Naive thymus-derived CD8-positive, alpha-beta T cell (primary cell): Measurements from ENCODE around the gene PTCD1. TPM values are rescaled to one million over a fixed set of nuclear protein-coding genes. Genes with fewer than 3 reads are reported as not detected.
"Not testable (repeated sequence)": the region's sequence is repeated elsewhere in the genome, so short reads cannot be mapped to it uniquely, and the experiment has no call there.

Experiments
- ATAC-seq, 2 donors: fragments of 150-1000 bp; cut with Tn5 transposase in 1 of 2; sonication (Bioruptor Pico), chemical (Tn5 transposase) in 1 of 2; 1 replicate in 1 of 2; 2 replicates in 1 of 2; pipeline ENCODE4 v1.10.0; 2021; ENCODE audit warnings: mild to moderate bottlenecking in 2 of 2, moderate library complexity in 2 of 2
- POLR2A ChIA-PET: fragments of 350-600 bp; sonication (Branson Sonifier 250); formaldehyde crosslinking; loops from one replicate; lab custom pipeline; 2021; ENCODE audit warnings: antibody characterized with exemption; lab: Charles Lee
- DNase-seq, 10 donors: peaks; one replicate each; pipeline versions ENCODE4 v3.0.0 to v3.0.0-alpha.2; 2020 to 2022
- H3K27ac Mint-ChIP-seq, 10 donors: one replicate each; pipeline ENCODE4 v1.8.0; 2020 to 2022; ENCODE audit warnings: mild to moderate bottlenecking in 10 of 10, mixed read lengths in 10 of 10, moderate library complexity in 4 of 10, inconsistent platforms in 1 of 10
- H3K27me3 Mint-ChIP-seq, 5 donors: one replicate each; pipeline ENCODE4 v1.8.0; 2021 to 2022; ENCODE audit warnings: mixed read lengths in 5 of 5
- H3K36me3 Mint-ChIP-seq, 3 donors: one replicate each; pipeline ENCODE4 v1.8.0; 2020 to 2022; ENCODE audit warnings: mixed read lengths in 3 of 3, mild to moderate bottlenecking in 2 of 3, inconsistent platforms in 1 of 3
- H3K4me1 Mint-ChIP-seq, 4 donors: one replicate each; pipeline ENCODE4 v1.8.0; 2021 to 2022; ENCODE audit warnings: mixed read lengths in 4 of 4
- H3K4me3 Mint-ChIP-seq, 10 donors: one replicate each; pipeline ENCODE4 v1.8.0; 2020 to 2022; ENCODE audit warnings: mild to moderate bottlenecking in 10 of 10, mixed read lengths in 10 of 10, moderate library complexity in 6 of 10, inconsistent platforms in 1 of 10
- H3K9me3 Mint-ChIP-seq, 9 donors: one replicate each; pipeline ENCODE4 v1.8.0; 2020 to 2022; ENCODE audit warnings: mixed read lengths in 9 of 9, mild to moderate bottlenecking in 3 of 9, inconsistent platforms in 1 of 9, moderate library complexity in 1 of 9
- polyA plus RNA-seq, 3 donors: library from polyadenylated mRNA; unstranded; fragments of 300-500 nt; fragmentation: Illumina TruSeq; gene quantifications; one replicate each; pipeline ENCODE4 v1.2.3, GENCODE V29; 2021
- total RNA-seq, 8 experiments: library from RNA in 2 of 8; stranded (reverse) in 2 of 8; gene quantifications; one replicate each; pipeline ENCODE4 v1.2.3 and lab custom pipeline; 2021 to 2026

PTCD1 gene
- total and polyA plus RNA-seq, 5 experiments from 2014 or later: 2.0 to 13.8 (median 3.9) TPM

GRCh38 chr7:99420986-99421385 lies 17.6 kb downstream of the PTCD1 start:
- no peak overlapping the region for H3K4me3 Mint-ChIP-seq
- POLR2A ChIA-PET: no interaction called here
- H3K9me3 Mint-ChIP-seq: no peaks in the 10 kb centered on the region
- H3K4me1 Mint-ChIP-seq: peaks cover 0 to 7% (median 2%) of the 10 kb centered on the region in 4 donors
- no peaks in the 10 kb centered on the region for H3K27me3 Mint-ChIP-seq
- H3K27ac Mint-ChIP-seq: peak overlapping the region in 2 of 10 donors; percentile 51 to 69
- H3K36me3 Mint-ChIP-seq: peaks cover 0 to 85% (median 8%) of the 10 kb centered on the region in 3 donors
- DNase-seq (no peak), ATAC-seq (peak in 1 of 2 donors; percentile 13)

DNA sequence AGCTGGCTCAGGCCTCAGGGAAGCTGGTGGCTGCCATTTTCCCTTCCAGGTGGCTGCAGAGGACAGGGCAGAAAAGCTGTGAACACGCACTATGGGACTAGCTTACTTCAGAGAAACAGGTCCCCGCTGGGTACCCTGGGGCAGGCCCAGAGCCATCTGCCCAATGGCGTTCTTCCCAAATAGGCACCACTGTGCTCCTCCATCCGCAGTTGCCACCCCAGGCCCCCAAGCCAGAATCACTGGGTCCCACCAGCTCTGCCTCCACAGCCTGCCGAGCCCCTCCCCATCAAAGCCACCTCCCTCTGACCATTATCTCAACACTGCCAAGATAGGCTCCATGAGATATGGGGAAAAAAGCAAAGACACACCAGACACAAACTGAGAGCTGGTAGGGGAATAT lies 18.4 kb downstream of the PTCD1 start:
- POLR2A ChIA-PET: no interaction called here
- ATAC-seq (no peak), DNase-seq (no peak)
- Mint-ChIP-seq H3K9me3 (no peaks in the 10 kb centered on the region), H3K27ac (peak overlapping the region in 2 of 10 donors; percentile 51 to 69), H3K27me3 (no peaks in the 10 kb centered on the region), H3K36me3 (peaks cover under 1 to 81% (median 8%) of the 10 kb centered on the region in 3 donors), H3K4me1 (peaks cover under 1 to 7% (median 3%) of the 10 kb centered on the region in 4 donors), H3K4me3 (no peak overlapping the region)

- POLR2A ChIA-PET: no interaction called here
- ATAC-seq (peak in 1 of 2 donors; percentile 30), DNase-seq (peak in 1 of 10 donors; percentile 60)
- no peak overlapping the region for H3K4me3 Mint-ChIP-seq
- no peaks in the 10 kb centered on the region for H3K9me3 Mint-ChIP-seq
- H3K27me3 Mint-ChIP-seq: no peaks in the 10 kb centered on the region
- peaks cover 5 to 81% (median 8%) of the 10 kb centered on the region in 3 donors for H3K36me3 Mint-ChIP-seq
- peak overlapping the region in 2 of 10 donors; percentile 25 to 33 for H3K27ac Mint-ChIP-seq
- peaks cover 1 to 9% (median 8%) of the 10 kb centered on the region in 4 donors for H3K4me1 Mint-ChIP-seq
Observed at GRCh38 chr7:99419323-99420021, 19.1 kb downstream of the PTCD1 start.

GRCh38 chr7:99418260-99418659 lies 20.3 kb downstream of the PTCD1 start:
- peaks cover 5 to 86% (median 8%) of the 10 kb centered on the region in 3 donors for H3K36me3 Mint-ChIP-seq
- DNase-seq (peak in 1 of 10 donors; percentile 10), ATAC-seq (no peak)
- no peak overlapping the region for H3K4me3 Mint-ChIP-seq
- POLR2A ChIA-PET: no interaction called here
- peaks cover 2 to 10% (median 8%) of the 10 kb centered on the region in 4 donors for H3K4me1 Mint-ChIP-seq
- H3K27ac Mint-ChIP-seq: peak overlapping the region in 1 of 10 donors; percentile 25
- H3K9me3 Mint-ChIP-seq: no peaks in the 10 kb centered on the region
- H3K27me3 Mint-ChIP-seq: no peaks in the 10 kb centered on the region

DNA sequence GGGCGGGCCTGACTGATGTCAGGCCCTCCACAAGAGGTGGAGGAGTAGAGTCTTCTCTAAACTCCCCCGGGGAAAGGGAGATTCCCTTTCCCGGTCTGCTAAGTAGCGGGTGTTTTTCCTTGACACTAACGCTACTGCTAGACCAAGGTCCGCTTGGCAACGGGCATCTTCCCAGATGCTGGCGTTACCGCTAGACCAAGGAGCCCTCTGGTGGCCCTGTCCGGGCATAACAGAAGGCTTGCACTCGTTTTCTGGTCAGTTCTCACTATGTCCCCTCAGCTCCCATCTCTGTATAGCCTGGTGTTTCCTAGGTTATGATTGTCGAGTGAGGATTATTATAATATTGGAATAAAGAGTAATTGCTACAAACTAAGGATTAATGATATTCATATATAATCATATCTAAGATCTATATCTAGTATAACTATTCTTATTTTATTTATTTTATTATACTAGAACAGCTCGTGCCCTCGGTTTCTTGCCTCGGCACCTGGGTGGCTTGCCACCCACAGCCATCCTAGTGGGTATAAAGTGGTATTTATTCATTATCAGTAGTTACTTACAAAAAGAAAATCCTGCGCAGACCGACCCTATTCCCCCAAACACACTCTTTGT lies 23.0 kb downstream of the PTCD1 start:
- peaks cover 5 to 90% (median 17%) of the 10 kb centered on the region in 3 donors for H3K36me3 Mint-ChIP-seq
- not testable (repeated sequence) for ATAC-seq
- POLR2A ChIA-PET: interaction anchor here (0.6 kb wide), 2 partner anchors 18 to 640 kb away, joined by 3 to 4 read pairs; no protein-coding TSS in a partner anchor

DNA sequence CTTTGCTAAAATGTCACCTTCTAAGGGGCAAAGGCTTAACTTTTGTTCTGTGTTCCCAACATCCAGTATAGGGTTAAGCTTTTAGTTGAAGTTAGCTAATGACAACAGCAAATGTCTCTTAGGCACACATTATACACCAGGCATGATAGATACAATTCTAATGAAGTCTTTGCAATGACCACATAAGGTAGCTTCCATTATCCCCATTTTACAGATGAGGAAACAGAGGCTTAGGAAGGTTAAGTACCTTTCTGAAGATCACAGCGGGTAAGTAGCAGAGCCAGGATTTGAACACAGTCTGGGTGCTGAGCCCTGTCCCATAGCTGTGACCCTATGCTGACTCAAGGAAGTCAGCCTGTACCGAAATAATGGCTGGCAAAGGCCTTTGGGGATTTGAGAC lies 28.0 kb downstream of the PTCD1 start:
- Mint-ChIP-seq H3K9me3 (no peaks in the 10 kb centered on the region), H3K27ac (peak overlapping the region; percentile 93 to 99 (median 98)), H3K4me3 (peak overlapping the region; percentile 91 to 100 (median 96)), H3K27me3 (no peaks in the 10 kb centered on the region), H3K4me1 (peaks cover 30 to 61% (median 48%) of the 10 kb centered on the region in 4 donors), H3K36me3 (peaks cover 5 to 46% (median 9%) of the 10 kb centered on the region in 3 donors)
- ATAC-seq (no peak), DNase-seq (no peak)
- POLR2A ChIA-PET: interaction anchor here (0.6 to 6.2 kb wide), 4 partner anchors 34 to 169 kb away, joined by 3 to 102 read pairs (median 4); partner anchors contain the start of genes ARPC1B and ZNF394

More for the DNA sequence above, 23.0 kb downstream of the PTCD1 start:
- H3K4me1 Mint-ChIP-seq: peaks cover 7 to 24% (median 12%) of the 10 kb centered on the region in 4 donors
- not testable (repeated sequence) for H3K9me3 Mint-ChIP-seq, H3K27me3 Mint-ChIP-seq, H3K4me3 Mint-ChIP-seq
- DNase-seq: peak in 2 of 10 donors; percentile 24 to 60
- H3K27ac Mint-ChIP-seq: peak overlapping the region in 1 of 10 donors; percentile 46

DNA sequence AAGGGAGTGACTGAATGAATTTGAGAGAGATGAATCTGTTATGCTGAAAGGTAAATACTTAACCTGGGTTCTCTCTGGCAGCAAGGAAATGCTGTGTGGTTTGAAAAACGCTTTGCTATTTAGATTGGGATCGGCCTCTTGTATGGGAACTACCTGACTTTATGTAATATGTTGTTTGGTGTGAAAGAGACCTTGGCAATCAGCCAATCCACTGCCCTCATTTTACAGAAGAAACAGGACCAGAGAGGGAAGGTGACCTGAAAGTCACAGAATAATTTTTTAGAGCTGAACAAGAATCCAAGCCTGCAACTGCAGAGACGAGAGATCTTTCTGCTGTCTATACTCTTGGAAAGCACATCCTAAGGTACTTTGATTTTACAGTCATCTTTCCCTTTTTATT lies 28.8 kb downstream of the PTCD1 start:
- Mint-ChIP-seq H3K27me3 (no peaks in the 10 kb centered on the region), H3K36me3 (peaks cover under 1 to 41% (median 9%) of the 10 kb centered on the region in 3 donors), H3K4me3 (peak overlapping the region; percentile 91 to 100 (median 96)), H3K27ac (peak overlapping the region; percentile 70 to 99 (median 98)), H3K9me3 (no peaks in the 10 kb centered on the region), H3K4me1 (peaks cover 26 to 65% (median 49%) of the 10 kb centered on the region in 4 donors)
- DNase-seq (peak in 1 of 10 donors; percentile 24), ATAC-seq (no peak)
- POLR2A ChIA-PET: interaction anchor here (1.0 to 6.2 kb wide), 11 partner anchors 15 to 214 kb away, joined by 4 to 102 read pairs (median 14); partner anchors contain the start of genes ARPC1A, ARPC1B, CPSF4 and PTCD1

- H3K36me3 Mint-ChIP-seq: peaks cover 0 to 38% (median 9%) of the 10 kb centered on the region in 3 donors
- peaks cover 27 to 68% (median 51%) of the 10 kb centered on the region in 4 donors for H3K4me1 Mint-ChIP-seq
- DNase-seq (no peak), ATAC-seq (peak; percentile 18 to 24)
- peak overlapping the region; percentile 91 to 100 (median 96) for H3K4me3 Mint-ChIP-seq
- no peaks in the 10 kb centered on the region for H3K9me3 Mint-ChIP-seq
- H3K27ac Mint-ChIP-seq: peak overlapping the region; percentile 94 to 99 (median 98)
- no peaks in the 10 kb centered on the region for H3K27me3 Mint-ChIP-seq
- POLR2A ChIA-PET: interaction anchor here (0.6 to 6.2 kb wide), 28 partner anchors 10 to 1020 kb away, joined by 3 to 102 read pairs (median 6); partner anchors contain the start of genes AP4M1, ARPC1A, ARPC1B and ATP5MF
Observed at GRCh38 chr7:99409192-99409572, 29.4 kb downstream of the PTCD1 start.

- Mint-ChIP-seq H3K4me1 (peaks cover 33 to 74% (median 55%) of the 10 kb centered on the region in 4 donors), H3K36me3 (peaks cover 0 to 42% (median 9%) of the 10 kb centered on the region in 3 donors), H3K27me3 (no peaks in the 10 kb centered on the region), H3K9me3 (no peaks in the 10 kb centered on the region), H3K27ac (peak within 1 kb of the TSS; percentile 94 to 99 (median 98)), H3K4me3 (peak within 1 kb of the TSS; percentile 91 to 100 (median 96))
- ATAC-seq (peak; percentile 82 to 84), DNase-seq (peak; percentile 79 to 100 (median 96))
- POLR2A ChIA-PET: interaction anchor here (0.6 to 6.2 kb wide), 30 partner anchors 9 to 1021 kb away, joined by 3 to 102 read pairs (median 6); partner anchors contain the start of genes AP4M1, ARPC1A, ARPC1B and ATP5MF
Observed at GRCh38 chr7:99408379-99409191, 30.0 kb downstream of the PTCD1 start, which contains the start of the genes BUD31 and PDAP1. Gene BUD31 (plus strand): TSS chr7:99408969. CDS start chr7:99411093, 2,124 bp downstream. Gene PDAP1 (minus strand): TSS chr7:99408597. CDS start chr7:99408548, 49 bp downstream.

DNA sequence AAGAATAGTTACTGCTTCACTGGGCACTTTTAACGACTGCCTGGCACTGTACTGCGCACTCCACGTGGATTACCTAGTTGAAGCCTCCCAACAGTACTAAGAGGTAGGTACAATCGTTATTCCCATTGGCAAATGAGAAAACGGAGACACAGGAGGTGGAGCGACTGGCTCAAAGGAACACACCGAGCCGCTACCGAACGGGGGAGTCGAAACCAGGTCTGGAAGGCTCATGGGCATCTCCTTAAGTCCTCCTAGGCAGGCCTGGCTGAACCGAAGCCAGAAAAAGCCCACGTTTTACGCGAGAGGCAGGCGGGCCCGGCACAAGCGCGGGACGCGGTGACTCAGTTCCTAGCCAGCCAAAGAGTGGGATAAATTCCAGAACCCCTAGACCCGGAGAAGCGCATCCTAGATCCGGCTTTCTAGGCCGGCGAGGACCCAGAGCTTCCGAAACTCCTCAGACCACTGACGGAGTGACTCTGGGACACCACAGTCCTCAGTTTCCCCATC lies 30.7 kb downstream of the PTCD1 start:
- Mint-ChIP-seq H3K36me3 (peaks cover 4 to 43% (median 8%) of the 10 kb centered on the region in 3 donors), H3K4me3 (peak overlapping the region; percentile 91 to 100 (median 96)), H3K4me1 (peaks cover 40 to 74% (median 58%) of the 10 kb centered on the region in 4 donors), H3K27me3 (no peaks in the 10 kb centered on the region), H3K9me3 (no peaks in the 10 kb centered on the region), H3K27ac (peak overlapping the region; percentile 82 to 99 (median 98))
- POLR2A ChIA-PET: interaction anchor here (0.8 to 6.2 kb wide), 19 partner anchors 9 to 1022 kb away, joined by 3 to 102 read pairs (median 9); partner anchors contain the start of genes ARPC1B, CPSF4, MEPCE and PTCD1
- DNase-seq: peak in 6 of 10 donors; percentile 23 to 38 (median 30)
- peak; percentile 9 to 23 for ATAC-seq

- no peak for DNase-seq
- H3K27me3 Mint-ChIP-seq: no peaks in the 10 kb centered on the region
- peak overlapping the region; percentile 41 to 98 (median 94) for H3K4me3 Mint-ChIP-seq
- peak overlapping the region; percentile 69 to 99 (median 98) for H3K27ac Mint-ChIP-seq
- POLR2A ChIA-PET: interaction anchor here (0.9 to 6.2 kb wide), 4 partner anchors 12 to 31 kb away, joined by 3 to 102 read pairs (median 39); partner anchors contain the start of genes ARPC1B and PTCD1
- no peak for ATAC-seq
- peaks cover 42 to 68% (median 59%) of the 10 kb centered on the region in 4 donors for H3K4me1 Mint-ChIP-seq
- H3K9me3 Mint-ChIP-seq: no peaks in the 10 kb centered on the region
- peaks cover 6 to 41% (median 7%) of the 10 kb centered on the region in 3 donors for H3K36me3 Mint-ChIP-seq
Observed at GRCh38 chr7:99406557-99406956, 32.0 kb downstream of the PTCD1 start.
